ENCODE results near the gene VIT.

The VIT gene

DNA sequence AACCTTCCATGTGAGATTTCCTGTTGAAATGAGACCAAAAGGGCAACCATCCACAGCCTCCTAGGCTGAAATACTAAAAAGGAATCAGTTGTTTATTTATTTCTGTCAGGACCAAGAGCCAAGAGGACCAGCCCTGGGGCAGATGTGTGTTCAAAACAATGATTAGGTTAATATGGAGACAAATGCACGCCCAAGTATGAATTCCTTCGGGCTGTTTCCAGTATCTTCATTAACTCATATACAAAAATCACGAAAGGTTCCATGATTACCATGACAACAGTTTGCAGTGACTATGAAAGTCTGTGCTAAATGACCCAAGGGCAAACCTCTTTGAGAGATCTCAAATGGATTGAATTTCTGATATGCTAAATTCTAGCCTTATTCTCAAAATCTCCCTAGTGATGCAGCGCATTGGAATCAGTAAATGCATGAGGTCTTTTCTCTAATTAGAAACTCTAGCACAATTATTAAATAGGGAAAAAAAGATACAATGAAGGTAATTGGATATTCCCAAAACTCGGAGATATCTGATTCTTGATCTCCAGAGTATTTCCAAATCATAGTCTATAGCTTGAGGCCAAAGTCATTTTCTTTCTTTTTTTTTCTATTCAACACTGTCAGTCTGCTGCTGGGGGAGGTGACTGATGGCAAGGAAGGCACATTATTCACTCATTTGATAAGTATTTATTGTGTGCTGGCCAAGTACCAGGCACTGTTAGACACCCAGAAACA, 35.6 kb downstream of the VIT start:
- ChIA-PET POLR2A (no interaction called here), CTCF (no interaction called here)
- no peak for DNase-seq (ENCODE audit: extremely low spot score)
- TF ChIP-seq, protein P1, sequence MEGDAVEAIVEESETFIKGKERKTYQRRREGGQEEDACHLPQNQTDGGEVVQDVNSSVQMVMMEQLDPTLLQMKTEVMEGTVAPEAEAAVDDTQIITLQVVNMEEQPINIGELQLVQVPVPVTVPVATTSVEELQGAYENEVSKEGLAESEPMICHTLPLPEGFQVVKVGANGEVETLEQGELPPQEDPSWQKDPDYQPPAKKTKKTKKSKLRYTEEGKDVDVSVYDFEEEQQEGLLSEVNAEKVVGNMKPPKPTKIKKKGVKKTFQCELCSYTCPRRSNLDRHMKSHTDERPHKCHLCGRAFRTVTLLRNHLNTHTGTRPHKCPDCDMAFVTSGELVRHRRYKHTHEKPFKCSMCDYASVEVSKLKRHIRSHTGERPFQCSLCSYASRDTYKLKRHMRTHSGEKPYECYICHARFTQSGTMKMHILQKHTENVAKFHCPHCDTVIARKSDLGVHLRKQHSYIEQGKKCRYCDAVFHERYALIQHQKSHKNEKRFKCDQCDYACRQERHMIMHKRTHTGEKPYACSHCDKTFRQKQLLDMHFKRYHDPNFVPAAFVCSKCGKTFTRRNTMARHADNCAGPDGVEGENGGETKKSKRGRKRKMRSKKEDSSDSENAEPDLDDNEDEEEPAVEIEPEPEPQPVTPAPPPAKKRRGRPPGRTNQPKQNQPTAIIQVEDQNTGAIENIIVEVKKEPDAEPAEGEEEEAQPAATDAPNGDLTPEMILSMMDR (IDR thresholded peaks at IDR 0.05; ENCODE audit: control extremely low read depth, extremely low read depth, low read depth, missing control alignments) = no peak

DNA sequence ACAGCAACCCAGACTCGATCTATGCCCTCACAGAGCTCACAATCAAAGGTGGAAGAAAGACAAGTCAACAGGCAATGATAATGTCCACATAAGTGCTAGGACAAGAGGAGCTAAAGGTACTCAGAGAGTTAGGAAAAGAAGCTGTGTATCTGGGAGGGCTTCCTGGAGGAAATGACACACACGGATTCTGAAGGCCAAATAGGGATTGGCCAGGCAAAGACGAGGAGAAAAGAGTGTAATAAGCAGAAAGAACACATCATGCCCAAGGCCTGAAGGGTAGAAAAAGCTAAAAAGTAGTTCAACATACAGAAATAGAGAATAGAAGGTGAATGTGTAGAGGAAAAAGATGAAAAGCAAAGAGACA, 36.1 kb downstream of the VIT start:
- DNase-seq (ENCODE audit: extremely low spot score) = no peak
- TF ChIP-seq, protein P1 (IDR thresholded peaks at IDR 0.05; ENCODE audit: control extremely low read depth, extremely low read depth, low read depth, missing control alignments) = no peak
- ChIA-PET POLR2A (no interaction called here), CTCF (no interaction called here)

DNA sequence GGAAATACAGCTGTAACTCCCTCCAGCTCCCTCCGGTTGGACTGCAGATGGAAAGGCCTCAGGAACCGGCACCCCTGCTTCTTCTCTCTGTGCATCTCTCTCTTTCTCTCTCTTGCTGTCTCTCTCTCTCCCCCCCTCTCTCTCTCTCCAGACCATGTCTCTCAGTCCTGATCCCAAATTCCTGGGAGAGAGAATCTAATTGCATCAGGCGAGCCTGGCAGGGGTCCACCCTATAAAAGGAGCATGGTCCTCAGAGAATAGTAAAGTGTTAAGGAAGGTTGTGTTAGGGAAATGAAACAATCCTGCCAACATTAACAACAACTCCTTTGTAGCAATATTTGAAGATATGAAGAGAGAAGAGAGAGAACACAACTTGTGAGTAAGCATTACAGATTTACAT, 36.7 kb downstream of the VIT start:
- ChIA-PET CTCF (no interaction called here), POLR2A (no interaction called here)
- no peak for DNase-seq (ENCODE audit: extremely low spot score)
- TF ChIP-seq, protein P1 (IDR thresholded peaks at IDR 0.05; ENCODE audit: control extremely low read depth, extremely low read depth, low read depth, missing control alignments) = no peak

DNA sequence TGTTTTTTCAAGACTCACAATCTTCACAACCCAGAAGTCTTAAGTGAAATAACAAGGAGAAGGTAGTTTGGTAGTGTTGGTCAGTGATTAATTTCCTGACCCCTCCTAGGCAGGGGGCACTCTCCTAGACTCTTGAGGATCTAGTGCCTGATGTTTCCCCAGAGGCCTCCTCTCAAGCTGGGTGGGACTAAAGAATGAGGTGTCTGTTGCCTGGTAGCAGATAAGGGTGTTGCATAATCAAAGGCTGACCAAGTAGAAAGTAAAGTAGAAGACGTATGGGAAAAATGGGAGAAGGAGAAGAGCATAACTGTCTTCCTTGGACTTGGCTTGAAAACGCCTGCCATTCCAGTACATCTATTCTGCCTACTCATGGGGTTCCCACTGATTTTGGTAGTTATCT, 37.8 kb downstream of the VIT start:
- no peak for DNase-seq (ENCODE audit: extremely low spot score)
- CTCF ChIA-PET = interaction anchor here (1.2 kb wide), 1 partner anchor 52 kb away, joined by 3 read pairs; no protein-coding TSS in a partner anchor
- TF ChIP-seq, protein P1 (IDR thresholded peaks at IDR 0.05; ENCODE audit: control extremely low read depth, extremely low read depth, low read depth, missing control alignments) = no peak
- POLR2A ChIA-PET = no interaction called here

GRCh38 chr2:36737131-36737750, 40.7 kb downstream of the VIT start:
- ChIA-PET POLR2A (no interaction called here), CTCF (no interaction called here)
- TF ChIP-seq, protein P1 (IDR thresholded peaks at IDR 0.05; ENCODE audit: control extremely low read depth, extremely low read depth, low read depth, missing control alignments) = no peak
- DNase-seq (ENCODE audit: extremely low spot score) = no peak

DNA sequence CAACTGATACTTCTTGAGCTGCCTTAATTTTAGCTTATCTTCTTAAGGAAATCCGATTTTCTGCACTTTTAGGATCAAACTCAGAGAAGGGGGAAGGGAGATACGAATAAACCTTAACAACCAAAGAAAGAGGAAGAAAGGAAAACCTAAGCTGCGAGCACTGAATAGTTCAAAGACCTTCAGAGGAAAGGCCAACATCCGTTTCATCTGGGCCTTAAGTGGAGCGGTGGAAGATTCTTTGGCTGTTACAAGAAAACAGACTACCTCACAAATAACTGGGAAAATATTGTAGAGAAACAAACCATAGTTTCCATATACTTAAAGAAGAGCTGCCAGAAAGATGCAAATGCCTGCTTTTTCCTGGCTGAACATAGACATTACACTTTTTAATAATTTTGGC, 43.6 kb downstream of the VIT start:
- POLR2A ChIA-PET = no interaction called here
- TF ChIP-seq, protein P1 (IDR thresholded peaks at IDR 0.05; ENCODE audit: control extremely low read depth, extremely low read depth, low read depth, missing control alignments) = no peak
- CTCF ChIA-PET = no interaction called here
- no peak for DNase-seq (ENCODE audit: extremely low spot score)

Data from GM10248 (cell line).